HEK293T (cell line): ENCODE measurements around the gene MEIS1.

ENCODE experiments used
- CTBP1 ChIP-seq: fragments of 450-650 bp; IDR thresholded peaks from 2 replicates; pipeline ENCODE4 v1.6.1; 2016; ENCODE audit warnings: borderline replicate concordance
- FOXA1 ChIP-seq: fragments of 450-650 bp; IDR thresholded peaks from 2 replicates; pipeline ENCODE4 v1.6.1; 2016; ENCODE audit warnings: mild to moderate bottlenecking
- FOXM1 ChIP-seq: fragments of 450-650 bp; IDR thresholded peaks from 2 replicates; pipeline ENCODE4 v1.6.1; 2017; ENCODE audit warnings: mild to moderate bottlenecking, borderline replicate concordance
- HDGF ChIP-seq: fragments of 450-650 bp; IDR thresholded peaks from 2 replicates; pipeline ENCODE4 v1.6.1; 2017; ENCODE audit warnings: antibody characterized with exemption, borderline replicate concordance
- NFRKB ChIP-seq: fragments of 450-650 bp; IDR thresholded peaks from 2 replicates; pipeline ENCODE4 v1.6.1; 2016; ENCODE audit warnings: mild to moderate bottlenecking, moderate library complexity
- PKNOX1 ChIP-seq: fragments of 450-650 bp; IDR thresholded peaks from 2 replicates; pipeline ENCODE4 v1.6.1; 2016
- SP1 ChIP-seq: fragments of 450-650 bp; IDR thresholded peaks from 2 replicates; pipeline ENCODE4 v1.6.1; 2017
- ZNF384 ChIP-seq: fragments of 450-650 bp; IDR thresholded peaks from 2 replicates; pipeline ENCODE4 v1.6.1; 2016

GRCh38 chr2:66435963-66436362 is 1.0 kb downstream of the MEIS1 start:
- TF ChIP-seq SP1, result no peak
- no peak for TF ChIP-seq FOXA1
- TF ChIP-seq CTBP1, result no peak
- TF ChIP-seq ZNF384, result no peak
- TF ChIP-seq FOXM1, result no peak
- no peak for TF ChIP-seq PKNOX1
- TF ChIP-seq NFRKB, result no peak
- TF ChIP-seq HDGF, result no peak
